CD4-positive, alpha-beta T cell treated with Interleukin-4 for 4 hours (primary cell): ENCODE measurements around the gene ABHD2.

ENCODE experiments used
- DNase-seq: peaks from one replicate; pipeline ENCODE4 v3.0.0-alpha.2; 2020

ABHD2 gene

DNA sequence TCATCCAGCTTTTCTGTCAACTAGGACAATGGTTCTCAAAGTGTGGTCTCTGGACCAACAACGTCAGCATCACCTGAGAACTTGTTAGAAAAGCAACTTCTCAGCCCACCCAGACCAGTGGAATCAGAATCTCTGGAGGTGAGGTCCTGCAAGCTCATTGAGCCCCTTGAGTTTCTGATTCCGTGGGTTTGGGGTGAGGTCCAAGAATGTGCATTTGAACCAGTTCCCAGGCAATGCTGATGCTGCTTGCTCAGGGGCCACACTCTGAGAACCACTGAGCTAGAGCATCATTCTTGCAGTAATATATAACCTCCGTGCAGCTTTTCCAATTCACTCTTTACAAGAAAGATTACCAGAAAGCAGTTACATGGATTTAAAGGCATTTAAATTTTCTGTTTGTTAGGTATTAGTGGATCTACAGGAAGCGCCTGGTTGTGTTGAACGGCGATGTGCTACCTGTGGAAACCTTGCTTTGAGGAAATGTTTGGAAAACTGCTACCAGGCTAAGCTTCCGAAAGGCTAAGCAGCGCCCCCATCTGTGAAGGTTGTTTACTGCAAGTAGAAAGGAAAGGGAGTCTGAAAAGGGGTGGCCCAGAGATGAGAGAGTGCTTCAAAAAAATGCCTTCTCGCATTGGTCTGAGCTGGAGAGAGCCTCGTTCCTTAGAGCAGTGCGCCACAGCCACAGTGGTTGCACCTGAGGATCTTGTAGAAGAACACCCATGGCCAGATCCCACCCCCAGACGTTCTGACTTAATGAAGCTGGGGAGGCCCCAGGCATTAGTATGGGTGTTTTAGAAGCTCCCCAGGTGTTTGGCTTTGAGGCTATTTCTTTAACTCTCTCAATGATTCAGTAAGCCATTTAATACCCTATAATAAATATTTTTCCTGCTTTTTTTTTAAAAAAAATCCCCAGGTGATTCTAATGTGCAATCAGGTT is 83.1 kb downstream of the ABHD2 start:
- DNase-seq: peak; percentile 18

DNA sequence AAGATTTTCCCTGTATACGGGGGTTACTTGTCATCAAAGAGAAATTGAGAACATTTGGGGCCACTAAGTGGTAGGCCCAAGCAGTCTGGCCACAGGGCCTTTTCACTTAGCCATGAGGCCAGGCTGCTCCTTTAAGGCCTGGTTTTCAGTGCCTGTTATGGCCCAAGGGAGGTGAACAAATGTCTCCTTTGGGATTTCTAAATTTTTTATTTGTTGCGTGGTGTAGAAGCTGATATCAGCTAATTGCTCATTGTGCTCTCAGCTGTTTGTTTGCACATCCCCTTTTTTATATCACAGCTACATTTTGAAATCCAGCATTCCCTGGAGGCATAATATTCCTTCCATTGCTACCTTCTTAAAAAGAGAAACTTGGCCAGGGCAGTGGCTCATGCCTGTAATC is 84.7 kb downstream of the ABHD2 start:
- DNase-seq: no peak

DNA sequence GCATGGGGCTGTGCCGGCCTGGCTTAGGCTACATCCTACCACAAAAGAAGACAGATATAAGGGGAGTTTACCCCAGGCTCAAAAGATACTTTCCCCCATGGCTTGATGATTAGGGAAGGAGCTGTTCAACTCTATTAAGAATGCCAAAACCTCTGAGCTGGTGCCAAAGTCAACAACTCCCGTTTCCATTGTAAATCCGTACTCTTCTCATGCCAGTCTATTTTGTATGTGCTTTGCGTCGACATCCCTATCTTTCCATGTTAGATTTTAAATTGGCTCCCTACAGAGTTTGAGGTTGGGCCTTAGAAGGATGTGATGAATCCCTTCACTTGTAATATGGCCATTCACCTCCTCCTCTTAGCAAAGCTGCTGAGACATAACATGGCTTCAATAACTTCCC is 86.2 kb downstream of the ABHD2 start:
- DNase-seq: no peak

DNA sequence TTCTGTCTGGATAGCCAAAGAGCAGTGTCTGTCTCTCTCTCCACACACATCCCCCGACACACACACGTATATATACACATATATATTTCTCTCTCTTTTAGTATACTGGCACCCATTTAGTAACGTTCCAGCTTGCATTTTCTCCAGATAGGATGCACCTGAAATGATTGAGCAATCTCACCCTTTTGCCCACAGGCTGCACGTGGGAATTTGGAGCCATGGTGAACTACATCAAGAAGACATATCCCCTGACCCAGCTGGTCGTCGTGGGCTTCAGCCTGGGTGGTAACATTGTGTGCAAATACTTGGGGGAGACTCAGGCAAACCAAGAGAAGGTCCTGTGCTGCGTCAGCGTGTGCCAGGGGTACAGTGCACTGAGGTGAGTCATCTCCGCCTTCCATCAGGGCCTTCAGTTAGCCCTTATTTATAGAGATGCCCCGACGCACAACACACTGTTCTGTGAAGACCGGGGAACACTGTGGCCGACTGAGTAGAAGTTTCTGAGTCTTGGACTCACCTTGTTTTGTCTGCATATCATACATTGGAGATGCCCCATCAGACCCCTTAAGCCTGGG is 87.4 kb downstream of the ABHD2 start:
- no peak for DNase-seq

DNA sequence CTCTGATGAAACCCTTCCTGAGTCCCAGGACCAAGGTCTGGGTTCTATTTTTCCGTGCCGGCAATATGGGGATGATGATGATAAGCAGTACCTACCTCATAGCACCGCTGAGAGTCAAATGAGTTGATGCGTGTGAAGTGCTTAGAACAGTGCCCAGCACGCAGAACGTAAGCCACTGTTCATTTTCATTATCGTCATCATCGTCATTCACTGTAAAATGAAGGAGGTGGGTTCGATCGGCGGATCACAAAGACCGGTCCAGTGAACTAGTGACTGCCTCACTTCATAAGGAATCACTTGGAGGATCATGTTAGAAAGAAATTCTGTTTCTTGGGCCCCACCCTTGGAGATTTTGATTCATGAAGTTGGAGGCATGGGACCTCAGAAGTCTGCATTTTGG is 88.9 kb downstream of the ABHD2 start:
- no peak for DNase-seq

DNA sequence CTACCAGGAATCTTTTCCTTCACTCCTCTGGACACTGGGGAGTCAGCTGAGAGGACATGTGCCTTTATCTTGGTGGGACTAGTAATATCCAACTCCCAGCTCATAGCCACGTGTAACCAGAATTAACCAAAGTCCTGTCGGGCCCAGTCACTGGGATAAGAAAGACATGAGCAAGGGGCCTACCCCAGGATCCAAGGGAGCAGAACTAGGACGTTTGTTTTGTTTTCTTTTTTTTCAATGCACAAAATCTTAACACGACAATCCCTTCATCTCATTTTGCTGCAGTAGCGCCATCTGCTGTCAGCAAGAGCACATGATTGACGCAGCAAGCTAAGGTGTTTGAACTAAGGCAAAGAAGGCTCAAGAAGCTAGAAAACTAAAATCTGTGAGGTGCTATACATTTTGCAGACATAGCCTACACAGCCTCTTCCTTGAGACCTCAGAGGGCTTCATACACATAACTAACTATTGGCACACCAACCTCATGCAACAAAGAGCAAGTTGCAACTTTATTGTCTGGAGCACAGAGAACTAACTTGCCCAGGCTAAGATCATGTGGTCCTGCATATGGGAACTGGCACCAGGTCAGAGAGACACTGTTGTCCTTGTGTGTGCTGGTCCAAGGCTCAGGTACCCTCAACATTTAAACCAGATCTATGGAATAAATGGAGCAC is 89.5 kb downstream of the ABHD2 start:
- peak; percentile 65 for DNase-seq

DNA sequence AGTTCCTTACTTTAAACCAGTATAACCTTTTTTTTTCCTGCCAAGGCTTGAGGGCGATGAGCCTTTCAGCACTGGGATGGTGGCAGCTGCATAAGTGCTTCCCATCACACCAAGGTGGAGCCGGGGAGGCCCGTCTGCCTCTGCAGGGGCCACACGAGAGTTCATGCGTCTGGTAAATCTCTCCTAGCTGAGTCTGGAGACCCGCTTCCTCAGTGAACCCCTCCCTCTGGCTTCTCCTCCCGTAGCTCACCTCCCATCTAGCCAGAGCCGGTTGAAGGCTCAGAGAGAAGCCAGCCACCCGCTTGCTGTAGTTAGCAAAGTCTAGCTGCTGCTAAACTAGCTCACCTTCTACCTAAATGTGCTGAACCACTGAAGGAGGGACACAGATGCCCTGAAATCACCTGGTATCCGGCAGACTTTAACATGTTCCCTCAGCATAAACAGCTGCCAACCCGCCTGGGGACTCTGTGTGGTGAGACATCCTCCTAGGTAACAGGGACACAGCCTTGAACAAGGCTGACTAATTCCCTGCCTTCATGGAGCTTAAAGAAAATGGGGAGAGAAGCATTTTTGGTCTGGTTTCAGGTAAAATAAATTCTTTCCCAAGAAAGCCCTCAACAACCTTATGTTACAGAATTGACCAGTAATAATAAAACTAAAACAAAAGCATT is 90.2 kb downstream of the ABHD2 start:
- no peak for DNase-seq

DNA sequence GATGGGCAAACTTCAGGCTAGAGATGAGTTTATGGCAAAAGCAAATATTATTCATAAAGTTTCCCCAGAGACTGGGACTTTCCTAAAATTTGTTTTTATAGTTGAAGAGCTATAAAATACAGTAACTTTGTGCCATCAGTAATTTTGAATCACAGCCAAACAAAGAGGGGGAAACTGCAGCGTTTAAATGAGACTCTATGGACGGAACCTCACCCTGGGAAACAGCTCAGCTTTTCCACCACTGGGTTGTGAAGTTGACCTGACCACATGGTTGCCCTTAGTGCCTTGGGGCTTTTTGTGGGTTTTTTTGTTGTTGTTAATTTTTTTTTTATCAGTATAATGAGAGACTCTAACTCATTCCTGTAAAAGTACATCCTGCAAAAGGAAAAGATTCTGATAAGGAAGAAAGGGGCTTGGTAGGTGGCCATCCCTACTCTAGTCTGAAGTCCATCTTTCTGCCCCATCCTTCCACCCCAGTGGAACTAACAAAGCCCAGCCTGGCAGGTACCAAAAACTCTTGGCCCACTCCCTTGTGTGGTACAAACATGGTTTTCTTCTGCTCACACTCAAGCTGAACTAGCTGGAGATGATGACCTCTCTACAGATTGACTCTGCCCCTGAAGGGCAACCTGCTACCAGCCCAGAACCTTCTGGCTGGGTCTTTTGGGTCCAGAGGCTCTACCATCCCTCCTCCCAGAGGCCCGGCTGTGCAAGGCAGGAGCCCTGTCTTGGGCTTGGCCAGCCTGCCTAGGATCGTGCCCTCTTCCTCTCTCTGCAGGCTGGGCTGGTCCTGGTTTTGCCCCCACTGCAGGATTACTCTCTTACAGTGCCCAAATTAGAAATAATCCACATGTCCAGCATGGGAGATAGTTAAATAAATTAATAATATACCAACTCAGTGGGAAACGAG is 92.0 kb downstream of the ABHD2 start:
- no peak for DNase-seq

DNA sequence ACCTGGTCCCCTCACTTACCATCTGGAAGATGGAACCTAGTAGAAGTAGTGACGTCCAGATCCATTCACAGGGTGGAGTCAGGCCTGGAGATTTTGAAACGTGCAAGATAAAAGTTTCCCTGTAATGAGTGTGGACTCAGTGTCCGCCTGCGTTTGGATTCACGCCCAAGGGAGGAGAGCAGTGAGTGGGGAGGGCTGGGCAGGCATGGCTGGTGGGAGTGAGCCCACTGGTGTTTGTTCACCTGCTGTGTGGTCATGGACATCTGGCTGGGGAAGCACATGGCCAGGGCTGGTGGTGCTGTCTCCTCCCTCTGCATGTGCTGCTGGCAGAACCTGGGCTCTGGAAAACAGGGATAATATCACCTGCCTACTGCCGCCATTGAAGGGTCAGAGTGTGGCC is 96.1 kb downstream of the ABHD2 start:
- no peak for DNase-seq

DNA sequence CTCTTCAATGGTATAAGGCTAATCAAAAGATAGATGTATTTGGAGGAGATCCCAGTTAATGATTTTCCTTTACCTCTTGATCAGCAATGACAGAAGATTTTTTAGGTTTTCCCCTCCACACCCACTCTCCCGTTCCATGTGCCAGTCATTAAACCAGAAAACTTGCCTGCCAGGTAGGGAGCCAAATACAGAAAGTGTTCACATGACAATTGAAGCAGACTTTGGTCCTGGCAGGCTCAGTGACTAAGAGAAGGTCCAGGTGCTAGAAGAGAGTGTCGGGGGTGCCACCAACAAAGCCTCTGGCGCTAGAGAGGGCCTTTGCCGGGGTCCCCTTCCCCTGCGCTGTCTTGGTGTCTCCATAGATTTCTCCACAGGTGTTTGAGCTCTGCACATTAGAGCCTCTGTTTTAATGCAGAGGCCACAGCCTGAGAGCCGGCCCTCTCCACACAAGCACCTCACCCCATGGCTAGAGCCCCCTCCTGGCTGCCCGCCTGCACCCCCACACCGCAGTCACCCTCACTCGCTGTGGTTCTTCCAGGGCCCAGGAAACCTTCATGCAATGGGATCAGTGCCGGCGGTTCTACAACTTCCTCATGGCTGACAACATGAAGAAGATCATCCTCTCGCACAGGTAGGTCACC is 96.8 kb downstream of the ABHD2 start:
- DNase-seq: no peak

DNA sequence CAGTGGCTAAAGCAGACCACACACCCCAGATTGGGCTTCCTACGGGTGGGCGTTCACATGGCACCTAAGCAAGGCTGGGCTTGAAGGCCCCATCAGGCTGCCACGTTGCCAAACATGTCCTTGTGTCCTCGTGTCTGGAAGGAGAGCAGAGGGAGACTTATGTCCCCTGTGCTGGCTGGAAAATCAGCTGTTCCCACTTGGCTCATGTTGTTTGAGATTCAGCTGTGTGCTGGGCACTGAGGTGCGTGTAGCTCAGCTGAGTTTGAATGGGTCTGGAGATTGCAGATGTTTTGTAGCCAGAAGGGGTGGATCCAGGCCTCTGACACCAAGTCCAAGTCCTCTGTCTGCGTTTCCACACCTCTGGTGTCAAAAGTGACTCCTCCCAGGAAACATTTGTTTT is 98.5 kb downstream of the ABHD2 start:
- no peak for DNase-seq

DNA sequence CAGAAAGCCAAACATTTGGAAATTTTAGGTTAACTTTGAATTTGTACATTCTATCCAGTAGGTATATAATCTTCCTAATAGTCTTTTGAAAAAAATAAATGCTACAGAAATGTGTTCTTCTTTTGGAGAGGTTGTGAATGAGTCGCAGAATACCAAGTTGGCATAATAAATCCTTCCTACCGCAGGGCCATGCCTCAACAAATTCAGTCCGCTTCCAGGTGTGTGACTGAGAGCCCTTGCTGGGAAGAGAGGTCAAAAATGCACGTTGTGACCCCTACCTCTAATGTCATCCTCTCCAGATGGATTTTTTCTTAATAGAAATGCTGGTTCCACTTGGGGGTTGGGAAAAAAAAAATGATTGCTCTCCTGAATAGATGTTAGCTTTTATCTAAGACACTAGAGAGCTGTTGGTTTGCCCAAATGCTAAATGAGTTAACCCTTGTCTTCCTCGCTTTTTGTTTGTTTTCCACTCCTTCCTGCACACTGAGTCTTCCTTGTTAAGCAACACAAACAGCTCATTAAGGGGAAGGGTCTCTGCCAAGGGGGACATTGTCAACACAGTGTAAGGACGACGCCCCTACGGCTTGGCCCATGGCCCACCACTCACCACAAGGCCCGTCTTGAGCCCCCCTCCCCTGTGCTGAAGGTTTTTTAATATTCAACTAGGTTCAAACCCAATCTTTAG is 99.2 kb downstream of the ABHD2 start:
- DNase-seq: no peak

DNA sequence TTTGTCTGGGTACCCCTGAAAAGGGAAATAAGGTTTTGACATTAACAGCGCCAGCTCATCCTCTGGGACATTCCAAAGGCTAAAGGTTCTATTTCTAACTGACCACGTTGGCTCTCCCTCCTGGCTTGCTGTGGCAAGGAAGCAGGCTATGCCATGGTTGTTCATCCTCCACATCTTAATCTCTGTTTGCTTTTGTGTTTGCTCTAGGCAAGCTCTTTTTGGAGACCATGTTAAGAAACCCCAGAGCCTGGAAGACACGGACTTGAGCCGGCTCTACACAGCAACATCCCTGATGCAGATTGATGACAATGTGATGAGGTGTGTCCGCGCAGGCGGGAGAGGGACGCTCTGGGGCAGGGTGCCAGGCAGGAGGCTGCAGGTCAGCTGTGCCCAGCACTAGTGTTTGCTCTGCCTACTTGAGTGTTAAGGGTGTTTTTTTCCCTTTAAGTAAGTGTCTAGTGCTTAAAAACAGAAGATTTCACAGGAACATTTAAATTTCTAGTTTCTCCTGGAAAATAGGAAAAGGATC is 99.8 kb downstream of the ABHD2 start:
- no peak for DNase-seq

DNA sequence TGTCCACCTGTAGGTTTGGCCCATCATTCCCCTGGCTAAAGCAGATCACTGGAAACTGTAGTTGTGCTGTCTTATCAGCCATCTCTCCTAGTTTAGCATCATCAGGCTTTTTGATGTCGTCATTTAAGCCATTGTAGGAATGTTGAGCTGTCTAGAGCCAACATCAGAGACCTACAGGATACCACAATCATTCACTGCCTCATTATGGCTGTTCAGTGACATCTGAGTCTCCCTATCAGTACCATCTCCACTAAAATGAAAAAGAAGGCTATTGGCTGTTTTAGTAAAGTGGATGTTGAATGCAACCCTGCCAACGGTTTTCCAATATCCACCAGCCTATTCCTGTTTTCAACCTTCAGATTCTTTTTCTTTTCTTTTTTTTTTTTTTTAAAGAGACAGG is 103.9 kb downstream of the ABHD2 start:
- DNase-seq: no peak

DNA sequence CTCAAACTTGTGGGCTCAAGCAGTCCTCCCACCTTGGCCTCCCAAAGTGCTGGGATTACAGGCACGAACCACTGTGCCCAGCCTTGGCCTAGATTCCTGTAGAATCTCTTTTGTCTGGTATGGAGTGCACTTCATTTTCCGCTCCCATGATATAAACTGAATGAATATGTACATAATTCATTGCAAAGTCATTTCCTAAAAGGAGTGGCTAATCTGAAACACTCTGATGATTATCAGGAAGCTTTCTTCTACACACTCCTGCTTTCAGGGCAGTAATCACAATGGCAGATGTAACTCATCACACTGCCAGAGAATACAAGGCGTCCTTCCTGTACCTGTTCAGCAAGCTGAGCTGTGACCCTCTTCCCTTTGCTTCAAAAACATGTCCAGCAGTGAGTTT is 104.5 kb downstream of the ABHD2 start:
- DNase-seq: no peak

DNA sequence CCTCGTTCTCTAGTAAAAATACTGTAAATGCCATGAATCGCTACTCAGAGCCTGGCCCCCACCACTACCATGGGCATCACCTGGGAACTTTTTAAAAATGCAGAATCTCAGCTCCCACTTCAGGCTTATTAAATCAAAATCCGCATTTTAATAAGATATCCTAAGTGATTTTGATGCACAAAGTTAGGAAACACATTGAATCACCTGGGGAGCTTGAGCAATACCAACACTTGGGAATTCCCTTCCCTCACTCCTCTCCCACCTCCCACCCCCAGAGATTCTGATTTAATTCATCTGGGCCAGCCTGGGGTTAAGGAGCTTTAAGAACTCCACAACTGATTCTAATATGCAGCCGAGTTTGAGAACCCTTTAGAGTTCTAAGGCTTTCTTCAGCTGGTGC is 106.4 kb downstream of the ABHD2 start:
- DNase-seq: no peak

DNA sequence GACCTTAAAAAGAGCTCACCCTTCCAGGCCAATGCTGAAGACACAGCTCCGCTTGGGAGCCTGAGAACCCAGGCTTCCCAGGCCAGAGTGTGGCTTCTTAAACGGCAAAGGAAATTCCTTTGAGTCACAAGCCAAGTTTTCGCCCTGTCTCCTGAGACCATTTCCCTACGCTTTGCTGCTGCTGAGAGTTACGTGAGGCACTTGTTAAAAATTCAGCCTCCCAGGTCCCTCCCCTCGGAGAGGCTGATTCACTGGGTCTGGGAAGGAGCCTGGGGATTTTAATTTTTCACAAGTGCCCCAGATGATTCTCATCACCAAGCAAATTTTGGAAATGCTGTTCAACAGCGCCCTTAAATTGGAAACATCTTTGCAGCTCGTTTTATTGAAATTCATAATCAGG is 107.6 kb downstream of the ABHD2 start:
- DNase-seq: no peak

DNA sequence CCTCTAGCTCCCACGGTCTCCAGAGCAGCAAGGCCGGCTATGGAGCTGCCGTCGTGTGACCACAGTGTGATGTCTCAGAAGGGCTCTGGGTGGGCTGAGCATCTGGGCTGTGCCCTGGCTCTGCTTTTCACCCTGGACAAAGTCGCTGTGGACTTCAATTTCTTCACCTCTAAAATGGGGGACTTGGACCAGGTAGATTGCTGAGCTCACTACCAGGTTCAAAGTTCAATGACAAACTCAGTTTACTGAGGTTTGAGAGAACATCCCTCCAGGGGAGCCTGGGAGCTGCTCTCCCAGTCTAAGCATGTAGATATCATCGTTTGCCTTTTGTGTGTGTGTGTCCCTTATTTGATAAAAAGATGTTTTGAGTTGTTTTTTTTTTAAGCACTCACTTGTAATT is 108.0 kb downstream of the ABHD2 start:
- no peak for DNase-seq

DNA sequence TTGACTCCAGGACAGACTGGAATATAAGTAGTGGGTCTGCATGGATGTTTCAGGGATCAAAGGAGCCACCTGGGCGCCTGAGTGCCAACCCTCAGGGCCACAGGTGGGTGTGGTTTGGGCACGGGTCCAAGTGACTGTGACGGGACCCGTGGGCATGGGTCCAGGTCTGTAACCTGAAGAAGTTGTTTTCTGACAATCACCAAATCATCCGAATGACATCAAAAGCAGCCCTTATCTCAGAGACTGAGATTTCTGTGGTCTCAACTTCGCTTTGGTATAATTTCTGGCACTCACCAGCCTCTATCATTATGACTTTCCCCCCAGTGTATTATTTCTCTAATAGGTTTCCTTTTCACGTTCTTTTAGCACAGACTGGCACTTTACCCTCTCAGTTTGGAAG is 108.7 kb downstream of the ABHD2 start:
- DNase-seq: no peak

DNA sequence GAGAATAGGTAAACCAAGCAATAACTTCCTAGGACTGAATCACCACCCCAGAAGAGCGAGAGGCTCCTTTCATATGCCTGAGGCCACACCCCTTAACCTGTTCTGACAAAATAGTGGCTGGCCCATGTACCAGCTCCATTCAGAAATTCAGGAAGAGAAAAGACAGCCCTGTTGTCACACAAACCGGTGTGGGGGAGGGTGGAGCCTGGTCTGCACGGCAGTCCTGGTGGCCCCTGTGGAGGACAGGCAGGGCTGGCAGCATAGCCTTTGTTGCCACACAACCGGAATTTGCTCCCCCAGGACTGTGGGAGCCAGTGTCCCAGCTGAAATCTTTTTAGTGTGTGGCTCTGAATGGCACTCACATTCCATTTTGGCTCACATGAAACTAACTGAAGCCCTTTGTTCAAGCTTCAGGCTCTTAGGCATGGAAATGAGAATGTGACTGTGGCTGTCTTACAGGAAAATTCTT is 109.3 kb downstream of the ABHD2 start:
- DNase-seq: no peak

DNA sequence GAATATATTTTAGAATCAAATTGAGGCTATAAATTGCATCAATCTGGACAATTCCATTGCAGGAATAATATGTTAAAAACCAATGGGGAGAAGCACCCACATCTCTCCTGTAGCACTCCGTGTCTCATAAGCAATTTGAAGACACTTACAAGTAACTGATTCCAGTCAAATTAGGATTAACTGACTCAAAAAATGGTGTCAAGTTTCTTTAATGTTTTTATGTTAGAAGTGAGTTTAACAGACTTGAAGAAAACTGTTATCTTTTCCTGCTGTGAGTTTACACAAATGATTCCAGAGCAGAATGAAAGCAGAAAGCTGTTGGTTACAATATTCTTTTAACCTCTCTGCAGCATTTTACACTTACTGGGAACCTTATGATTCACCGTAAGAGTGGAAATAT is 109.9 kb downstream of the ABHD2 start:
- DNase-seq: no peak
